GM23338 (cell line): Measurements from ENCODE around the gene SRSF12.

ENCODE experiments used
- CTCF ChIP-seq, 2 experiments: fragments of 200-600 bp in 1 of 2; sonication (generic) in 1 of 2; conservative IDR thresholded peaks; 2 replicates each; pipeline versions ENCODE4 v1.5.1 to v1.6.1; 2016 to 2017; ENCODE audit warnings: antibody characterized with exemption in 2 of 2, low read depth in 2 of 2, mild to moderate bottlenecking in 2 of 2, moderate library complexity in 1 of 2
- EZH2 ChIP-seq: fragments of 200-600 bp; sonication (generic); IDR thresholded peaks from one replicate; pipeline ENCODE4 v1.8.0; 2017; ENCODE audit warnings: antibody characterized with exemption, mild to moderate bottlenecking, low read depth; ENCODE audit not compliant: unreplicated experiment

- no peak for TF ChIP-seq CTCF (conservative IDR thresholded peaks at IDR 0.05; ENCODE audit: low read depth in 2 of 2)
- TF ChIP-seq EZH2 = no peak
Observed at GRCh38 chr6:89118931-89119330, 1.1 kb upstream of the SRSF12 start.
